Stimulated activated CD4-positive, alpha-beta T cell treated with anti-CD3 and anti-CD28 coated beads, TNF-alpha, amount 100 ng/mL, for 24 hours (primary cell): ENCODE data around the gene ECE1.

Experiments used
- DNase-seq, 3 experiments: peaks; one replicate each; pipeline ENCODE4 v3.0.0-alpha.2; 2020; ENCODE audit warnings: low read depth in 3 of 3

The ECE1 gene

DNA sequence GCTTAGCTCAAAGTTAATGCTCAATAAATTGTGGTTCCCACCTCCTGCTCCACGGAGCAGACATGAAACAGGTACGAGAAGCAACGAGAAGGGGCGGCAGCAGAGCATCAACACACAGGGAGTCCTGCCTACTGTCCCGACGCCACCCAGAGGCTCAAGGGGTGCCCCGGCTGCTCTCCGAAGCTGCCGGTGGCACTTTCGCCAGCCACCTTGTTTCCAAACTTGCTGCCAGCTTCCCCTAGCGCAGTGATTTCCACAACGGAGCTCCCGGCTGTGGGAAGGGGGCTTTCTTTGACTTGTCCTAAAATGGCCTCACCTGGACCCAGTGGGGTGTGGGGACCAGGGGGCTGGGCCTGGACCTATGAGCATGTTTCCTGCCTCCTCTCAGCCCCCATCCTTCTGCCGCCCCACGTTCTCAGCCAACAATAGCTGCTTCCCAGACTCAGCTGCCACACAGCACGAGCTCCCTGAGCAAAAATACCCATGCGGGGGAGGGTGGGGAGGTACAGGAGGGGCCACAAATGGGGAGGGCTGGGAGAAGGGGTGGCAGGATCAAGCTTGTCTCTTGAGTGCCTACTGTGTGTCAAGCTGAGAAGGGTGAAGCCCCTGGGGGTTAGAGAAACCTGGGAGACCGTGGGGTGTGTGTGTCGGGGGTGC is 35.6 kb upstream of the ECE1 start:
- DNase-seq, result no peak

DNA sequence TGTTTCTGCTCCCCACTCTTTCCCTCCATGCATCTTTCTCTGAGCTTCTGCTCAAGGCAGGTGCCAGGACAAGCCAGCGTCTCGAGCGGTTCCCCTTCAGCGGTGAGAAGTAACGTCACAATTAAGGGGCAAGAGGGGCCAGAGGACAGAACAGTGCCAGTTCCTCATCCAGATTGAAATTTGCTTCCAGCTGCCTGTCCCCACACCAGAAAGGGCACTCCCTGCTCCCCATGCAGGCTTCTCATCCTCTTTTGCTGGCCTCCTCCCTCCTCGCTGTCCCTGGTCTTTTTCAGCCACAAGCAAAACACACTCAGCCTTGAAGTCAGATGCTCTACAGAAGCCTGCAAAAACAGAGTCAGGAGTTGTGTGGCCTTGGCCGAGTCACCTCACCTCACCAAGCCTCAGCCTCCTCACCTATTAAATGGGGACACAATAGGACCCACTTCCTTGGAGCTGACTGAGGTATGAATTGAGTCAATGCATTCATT is 35.0 kb upstream of the ECE1 start:
- no peak for DNase-seq

DNA sequence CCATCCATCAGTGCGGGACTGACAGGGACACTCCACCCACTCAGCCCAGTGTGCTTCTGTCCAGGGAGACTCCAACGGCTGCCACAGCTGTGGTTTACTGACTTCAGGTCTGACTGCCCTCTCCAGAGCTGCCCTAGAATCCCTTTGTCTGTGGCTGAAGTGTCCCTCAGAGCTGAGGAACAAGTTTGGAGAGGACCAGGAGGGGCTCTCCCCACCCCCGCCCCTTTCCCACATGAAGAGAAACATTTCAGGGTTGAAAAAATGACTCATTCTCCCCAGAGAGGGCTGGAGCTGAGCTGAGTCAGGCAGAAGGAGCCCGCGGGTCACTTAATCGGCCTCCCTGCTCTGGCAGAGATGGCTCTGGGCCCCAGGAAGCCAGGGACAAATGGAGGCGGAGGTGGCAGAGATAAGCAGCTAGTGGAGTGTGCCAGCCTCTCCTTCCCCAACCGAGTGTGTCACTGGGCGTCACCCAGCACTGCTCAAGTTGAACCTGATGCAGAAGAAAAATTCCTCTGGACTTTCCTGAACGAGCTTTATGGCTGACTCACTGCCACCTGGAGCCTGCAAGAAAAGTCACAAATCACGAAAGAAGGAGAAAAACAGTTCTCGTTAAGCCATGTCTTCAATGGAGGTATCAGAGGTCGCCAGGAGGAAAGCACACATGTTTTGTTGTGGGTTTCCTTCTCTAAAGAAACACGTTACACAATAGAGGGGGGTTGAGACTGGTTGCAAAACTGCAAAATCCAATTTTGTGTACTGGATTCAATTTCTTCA is 34.3 kb upstream of the ECE1 start:
- peak; percentile 59 to 85 (median 69) for DNase-seq

DNA sequence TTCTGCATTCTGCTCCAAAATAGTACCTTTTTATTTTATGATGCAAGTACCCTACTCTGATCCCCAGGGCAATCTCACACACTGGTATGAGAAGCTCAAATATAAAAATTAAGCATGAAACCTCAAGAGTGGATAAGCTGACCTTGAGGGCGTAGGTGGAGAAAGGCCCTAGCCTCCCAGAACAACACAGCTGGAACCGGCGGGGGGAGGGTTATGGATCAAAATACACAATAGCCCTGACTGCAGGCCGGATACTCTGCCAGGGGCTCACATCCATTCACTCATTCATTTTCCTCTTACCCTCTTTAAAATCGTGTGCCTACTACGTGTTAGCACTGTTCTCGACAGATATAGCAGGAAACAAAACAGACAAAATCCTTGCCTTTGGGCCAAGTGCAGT is 32.8 kb upstream of the ECE1 start:
- no peak for DNase-seq

DNA sequence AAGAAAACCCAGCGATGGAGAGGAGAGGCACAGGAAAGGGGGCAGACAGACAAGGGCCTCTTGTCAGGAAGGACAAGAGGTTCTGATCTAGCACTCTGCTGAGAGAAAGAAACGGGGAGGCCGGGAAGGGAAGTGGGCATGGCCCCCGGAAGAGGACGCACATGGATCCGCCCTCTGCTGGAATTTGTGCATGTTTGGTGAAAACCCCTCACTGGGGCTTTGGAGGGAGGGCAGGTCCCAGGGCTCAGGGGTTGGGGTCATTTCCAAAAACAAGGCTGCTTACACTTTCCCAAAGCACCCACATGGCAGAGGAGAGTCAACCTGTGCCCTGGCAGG is 32.4 kb upstream of the ECE1 start:
- DNase-seq, result no peak

DNA sequence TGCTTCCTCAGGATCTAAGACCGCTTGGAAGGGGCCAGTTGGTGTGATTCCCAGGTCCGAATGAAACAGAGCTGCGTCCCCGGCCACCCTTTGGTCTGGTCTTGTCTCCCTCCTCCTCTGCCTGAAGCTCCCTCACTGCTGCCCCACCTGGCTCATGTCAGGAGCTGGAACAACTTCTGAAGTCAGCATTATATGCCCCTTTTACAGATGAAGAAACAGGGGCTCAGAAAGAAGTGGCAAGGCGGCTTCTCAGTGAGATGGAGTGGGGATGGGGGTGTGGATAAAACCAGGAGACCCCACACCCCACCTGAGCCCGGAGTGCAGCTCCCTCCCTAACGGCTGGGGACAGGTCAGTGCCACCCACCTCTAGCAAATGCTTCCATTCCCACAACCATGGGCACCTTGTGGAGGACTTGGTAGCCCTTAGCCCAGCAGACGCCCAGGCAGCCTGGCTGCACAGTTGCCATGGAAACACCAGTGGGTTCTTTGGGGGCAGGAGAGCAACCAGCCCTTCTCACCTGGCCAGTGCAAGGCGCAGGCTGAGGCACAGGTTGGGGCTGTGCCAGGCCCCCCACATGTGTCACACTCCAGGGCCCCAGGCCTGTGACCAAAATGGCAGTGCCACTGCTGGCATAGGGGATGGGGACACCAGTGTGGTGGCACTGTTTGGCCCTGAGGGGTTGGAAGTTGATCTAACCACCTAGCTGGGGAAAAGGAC is 31.9 kb upstream of the ECE1 start:
- DNase-seq, result no peak

DNA sequence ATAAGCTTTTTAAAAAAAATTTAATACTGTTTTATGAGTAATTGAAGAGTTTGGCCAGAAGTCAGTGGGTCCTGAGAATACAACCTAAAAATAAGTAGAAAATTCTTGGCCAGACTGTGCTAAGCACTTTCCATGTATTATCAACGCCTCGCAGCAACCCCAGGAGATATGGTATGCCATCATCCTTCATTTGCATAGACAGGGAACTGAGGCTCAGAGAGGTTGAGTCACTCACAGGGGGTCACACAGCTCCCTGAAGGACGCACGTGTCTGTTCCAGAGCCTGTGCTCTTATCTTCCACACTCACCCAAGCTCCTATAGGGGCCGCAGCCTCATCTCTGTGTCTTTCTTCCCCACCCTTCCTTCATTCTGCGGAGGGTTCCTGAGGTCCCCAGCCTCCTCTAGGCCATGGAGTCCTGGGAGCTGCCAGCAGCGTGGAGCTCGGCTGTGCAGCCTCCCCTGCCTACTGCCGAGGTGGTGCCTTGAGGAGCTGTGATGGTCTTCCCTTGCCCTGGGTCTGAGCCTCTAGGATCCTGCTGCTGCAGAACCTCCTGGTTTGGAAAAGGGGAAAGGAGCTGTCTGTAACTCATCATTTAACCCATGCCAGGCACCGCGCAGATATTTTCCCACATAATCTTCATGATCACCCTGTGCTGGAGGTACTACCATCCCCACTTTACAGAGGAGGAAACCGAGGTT is 30.3 kb upstream of the ECE1 start:
- DNase-seq, result no peak

DNA sequence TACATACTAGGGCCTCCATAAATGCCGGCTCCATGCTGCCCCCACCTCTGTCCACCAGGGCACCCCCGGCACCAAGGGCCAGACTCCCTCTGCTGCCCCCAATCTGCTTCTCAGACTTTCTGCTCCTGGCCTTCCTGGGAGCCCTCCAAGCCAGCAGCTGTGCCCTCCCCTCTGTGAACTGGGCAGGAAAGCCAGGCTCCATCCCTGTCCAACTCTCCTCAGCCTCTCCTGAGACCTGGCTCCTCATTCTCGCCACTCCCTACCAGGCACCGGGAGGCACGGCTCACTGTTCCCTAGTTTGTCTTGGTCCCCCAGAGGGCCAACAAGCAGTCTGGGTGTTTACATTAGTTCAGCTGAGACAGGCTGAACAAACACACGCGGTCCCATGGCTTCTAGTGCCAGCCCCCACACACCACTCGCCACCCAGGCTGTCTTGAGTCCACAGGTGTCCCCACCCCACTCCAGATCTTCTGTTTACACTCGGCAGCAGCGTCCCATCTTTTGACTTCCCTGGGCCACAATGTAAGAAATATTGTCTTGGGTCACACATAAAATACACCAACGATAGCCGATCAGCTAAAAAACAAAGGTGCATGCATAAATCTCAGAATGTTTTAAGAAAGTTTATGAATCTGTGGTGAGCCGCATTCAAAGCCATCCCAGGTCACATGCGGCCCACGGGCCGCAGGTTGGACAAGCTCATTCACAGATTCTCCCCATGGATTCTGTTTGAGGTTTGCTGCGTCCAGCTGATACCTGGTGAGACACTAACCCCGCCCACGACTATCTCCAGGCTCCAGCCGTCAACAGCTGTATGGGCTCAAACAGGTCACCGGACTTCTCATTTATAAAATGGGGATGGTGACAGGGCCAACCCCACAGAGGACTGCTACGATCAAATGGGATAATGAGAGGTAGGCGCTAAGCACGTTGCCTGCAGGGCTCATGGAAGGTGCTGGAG is 29.5 kb upstream of the ECE1 start:
- no peak for DNase-seq

DNA sequence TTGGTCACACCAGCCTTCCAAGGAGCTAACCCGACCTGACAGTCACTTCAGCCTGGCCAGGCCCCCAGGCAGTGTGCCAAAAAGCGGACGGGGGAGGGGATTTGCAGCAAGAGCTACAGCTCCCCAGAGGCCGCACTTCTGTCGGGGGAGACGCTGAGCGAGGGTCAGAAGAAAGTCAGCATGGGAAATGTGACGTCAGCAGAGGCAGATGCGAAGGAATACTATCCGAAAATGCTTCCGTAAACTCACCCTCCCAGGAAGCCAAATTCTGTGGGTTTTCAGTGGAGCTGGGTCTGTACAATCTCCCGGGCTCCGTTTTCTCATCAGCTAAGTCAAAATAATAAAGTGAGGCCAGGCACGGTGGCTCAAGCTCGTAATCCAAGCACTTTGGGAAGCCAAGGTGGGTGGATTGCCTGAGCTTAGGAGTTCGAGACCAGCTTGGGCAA is 28.5 kb upstream of the ECE1 start:
- no peak for DNase-seq

DNA sequence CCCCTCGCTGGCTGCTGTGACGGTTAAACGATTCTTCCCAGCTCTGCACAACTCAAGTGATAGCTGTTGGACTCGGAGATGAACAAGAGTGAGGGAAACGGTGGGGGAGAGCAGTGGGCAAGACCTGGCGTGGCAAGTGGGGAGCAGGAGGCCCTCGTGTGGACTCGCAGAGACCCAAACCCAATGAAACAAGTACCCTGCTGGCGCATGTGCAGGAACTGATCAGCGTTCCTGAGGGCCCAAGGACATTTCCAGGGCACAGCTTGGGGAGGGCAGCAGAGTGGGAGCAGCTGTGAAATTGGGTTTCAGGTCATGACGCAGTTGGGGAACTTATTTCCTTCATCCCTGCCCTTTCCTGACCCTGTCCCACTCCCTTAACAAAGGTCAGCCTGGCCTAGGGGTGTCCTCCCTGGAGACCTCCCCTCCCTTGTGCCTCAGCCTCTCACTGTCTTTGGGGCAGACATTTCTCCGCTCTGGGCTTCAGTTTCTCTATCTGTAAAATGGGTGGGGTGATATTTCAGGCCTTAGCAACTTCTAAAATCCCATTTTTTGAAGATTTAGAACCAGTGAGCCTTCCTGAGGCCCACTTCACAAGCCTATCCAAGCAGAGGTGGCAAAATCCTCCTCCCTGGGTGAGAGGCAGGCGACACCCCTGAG is 27.9 kb upstream of the ECE1 start:
- DNase-seq, result no peak

DNA sequence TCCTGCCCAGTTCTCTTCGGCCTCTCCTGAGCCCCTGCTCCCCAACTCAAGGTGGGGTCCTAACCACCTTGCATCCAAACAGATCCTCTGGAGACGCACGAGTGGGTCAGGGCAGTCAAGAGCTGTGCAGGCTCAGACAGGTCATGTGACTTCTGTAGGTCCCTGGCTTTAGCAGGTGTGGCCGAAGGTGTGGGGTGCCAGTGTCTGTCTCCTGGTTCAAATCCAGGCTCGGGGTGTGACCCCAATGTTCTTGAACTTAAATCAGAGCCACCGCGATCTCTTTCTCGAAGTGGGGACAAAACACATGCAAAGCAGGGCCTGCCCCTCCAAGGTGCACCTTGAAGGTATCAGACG is 27.4 kb upstream of the ECE1 start:
- DNase-seq, result no peak

DNA sequence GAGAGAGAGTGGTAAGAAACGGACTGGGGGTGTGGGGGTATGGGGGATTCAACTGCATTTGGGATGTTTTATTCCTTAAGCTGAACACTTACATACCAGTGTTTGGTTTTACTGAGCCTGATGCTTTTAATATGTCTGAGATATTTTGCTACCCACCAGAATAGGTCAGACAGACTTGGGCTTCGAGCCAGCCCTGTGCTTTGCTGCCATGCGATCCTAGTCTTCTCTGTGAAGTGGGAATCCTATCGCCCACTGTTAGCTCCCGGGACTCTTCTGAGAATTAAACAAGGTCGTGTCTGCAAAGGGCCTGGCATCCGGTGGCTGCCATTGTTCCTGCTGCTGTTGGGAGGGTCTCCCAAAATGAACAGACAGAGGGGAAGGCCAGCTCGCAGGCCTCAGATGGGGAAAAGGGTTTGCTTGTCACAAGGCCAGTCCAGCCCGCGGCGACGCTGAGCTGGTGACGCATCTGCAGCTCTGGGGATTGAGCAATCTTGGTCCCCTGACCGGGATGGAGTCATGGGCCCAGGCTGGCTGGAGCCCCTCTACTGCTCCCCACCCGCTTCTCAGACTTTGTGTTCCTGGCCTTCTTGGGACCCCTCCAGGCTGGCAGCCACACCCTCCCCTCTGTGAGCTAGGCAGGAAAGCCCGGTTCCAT is 26.9 kb upstream of the ECE1 start:
- no peak for DNase-seq

DNA sequence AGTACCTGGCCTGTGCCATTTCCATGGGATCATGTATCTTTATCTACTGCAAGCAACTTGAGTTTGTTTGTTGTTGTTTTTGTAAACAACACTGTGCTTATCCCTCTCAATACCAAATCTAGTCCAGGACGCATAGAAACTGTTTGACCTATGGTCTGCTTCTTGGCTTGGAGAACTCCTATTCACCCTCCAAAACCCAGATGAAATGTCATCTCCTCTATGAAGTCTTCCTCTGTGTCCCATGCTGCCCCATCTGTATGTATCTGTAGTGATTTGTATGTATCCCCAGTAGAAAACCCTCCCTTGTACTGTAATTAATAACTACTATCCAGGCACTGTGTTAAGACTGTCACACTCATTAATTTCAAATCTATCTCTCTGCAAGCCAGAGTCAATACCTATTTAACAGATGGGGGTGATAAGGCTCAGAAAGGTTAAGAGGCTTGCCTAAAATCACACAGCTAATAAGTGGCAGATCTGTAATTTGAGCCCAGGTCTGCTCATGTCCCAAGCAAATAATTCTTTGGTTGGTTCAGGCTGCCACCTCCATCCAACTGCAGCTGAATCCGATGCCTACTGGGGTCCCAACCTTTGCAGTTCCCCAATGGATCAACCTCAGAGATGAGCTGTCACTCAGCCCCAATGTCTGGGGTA is 24.6 kb upstream of the ECE1 start:
- no peak for DNase-seq

DNA sequence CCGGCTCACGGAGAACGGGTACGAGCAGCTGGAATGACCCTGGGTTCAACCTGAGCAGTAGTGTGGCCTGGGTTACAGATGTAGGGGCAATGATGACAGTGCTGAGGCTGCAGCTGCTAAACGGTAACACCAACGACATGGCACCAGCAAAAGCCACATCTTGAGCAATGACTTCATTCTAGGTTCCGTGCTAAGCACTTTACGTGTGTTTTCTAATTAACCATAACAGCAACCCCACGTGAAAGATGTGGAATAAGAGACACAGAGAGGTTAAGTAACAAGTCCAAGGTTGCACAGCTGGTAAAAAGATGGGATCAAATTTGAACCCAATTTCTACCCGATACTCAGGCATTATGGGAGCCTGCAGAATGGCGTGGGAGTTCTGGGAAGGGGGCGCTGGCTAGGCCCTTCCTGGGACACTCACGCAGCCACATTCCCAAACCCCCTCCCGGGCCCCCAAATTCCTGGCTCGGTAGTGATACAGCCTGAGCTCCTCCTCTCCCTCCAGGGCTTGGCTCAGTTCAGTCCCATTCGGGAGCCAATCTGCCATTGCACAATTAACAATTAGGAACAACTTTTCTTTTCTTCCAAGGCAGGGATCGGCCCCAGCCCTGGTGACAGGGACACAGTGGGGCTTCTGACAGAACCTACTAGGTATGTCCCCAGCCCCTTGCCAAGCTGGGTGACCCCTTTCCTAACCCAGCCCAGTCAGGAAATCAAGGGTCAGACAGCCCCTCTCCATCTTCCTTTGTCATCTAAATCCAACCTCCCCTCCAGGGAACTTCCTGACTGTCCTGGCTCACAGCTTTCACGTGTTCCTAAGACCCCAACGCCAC is 23.8 kb upstream of the ECE1 start:
- no peak for DNase-seq

DNA sequence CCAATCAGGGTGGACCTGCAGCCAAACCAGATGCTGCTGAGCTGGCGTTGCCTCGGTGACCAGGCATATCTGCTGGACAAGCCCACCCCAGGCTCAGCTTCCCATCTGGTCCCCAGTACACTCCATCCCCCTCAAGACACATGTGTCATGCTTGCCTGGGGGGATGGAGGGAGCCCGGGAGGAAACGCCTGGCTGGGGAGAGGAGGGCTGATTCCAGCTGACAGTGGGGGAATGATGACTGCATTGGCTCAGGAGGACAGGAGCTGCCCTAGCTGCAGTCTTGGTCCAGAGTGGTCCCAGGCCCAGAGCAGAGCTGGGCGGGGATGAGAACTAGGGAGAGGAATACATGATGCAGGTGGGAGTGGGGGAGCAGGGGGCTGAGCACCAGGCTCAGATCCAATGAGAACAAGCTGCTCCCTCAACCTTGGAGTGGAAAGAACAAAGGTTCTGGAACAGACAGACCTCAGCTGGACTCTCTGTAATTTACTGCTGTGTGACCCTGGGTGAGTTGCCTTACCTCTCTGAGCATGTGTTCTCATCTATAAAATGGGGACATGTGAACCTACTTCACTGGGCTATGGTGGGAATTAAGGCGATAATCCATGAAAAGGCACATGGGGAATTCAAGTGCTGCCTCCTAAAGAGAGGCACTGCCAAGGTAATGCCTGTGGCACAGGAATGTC is 23.1 kb upstream of the ECE1 start:
- DNase-seq, result no peak

DNA sequence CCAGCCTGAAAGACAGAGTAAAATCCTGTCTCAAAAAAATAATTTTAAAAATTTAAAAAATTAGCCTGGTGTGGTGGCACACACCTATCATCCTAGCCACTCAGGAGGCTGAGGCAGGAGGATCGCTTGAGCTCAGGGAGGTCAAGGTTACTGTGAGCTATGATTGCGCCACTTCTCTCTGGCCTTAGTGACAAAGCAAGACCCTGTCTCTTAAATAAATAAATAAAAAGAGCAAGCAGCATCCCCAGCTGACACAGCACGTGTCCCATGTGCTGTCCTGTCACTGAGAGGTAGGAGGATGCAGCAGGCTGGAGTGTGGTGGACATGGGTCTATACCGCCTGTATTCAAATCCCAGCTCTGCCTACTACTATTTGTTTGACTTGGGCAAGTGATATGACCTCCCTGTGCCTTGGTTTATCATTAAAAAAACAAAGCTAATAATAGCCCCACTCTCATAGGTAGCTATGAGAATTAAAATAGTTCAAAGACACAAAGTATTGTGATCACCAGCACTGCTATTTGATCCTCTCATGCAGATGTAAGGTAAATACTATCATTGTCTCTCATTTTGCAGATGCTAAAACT is 22.2 kb upstream of the ECE1 start:
- no peak for DNase-seq

DNA sequence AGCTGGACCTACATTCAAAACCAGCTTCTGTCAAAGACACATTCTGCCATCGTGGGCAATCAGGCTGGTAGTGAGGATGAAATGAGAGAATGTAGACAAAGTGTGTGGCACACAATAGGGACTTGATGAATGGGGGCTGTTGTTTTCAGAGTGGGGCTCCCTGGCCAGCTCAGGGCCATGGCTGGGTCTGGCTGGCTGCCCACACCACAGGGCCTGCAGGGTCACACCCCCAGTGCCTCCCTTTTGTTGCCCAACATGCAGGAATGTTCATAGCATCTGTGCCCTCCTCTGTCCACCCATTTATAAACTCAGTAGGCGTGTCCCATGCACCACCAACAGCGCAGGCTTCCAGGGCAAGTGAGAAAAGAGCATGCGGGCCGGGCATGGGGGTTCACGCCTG is 20.8 kb upstream of the ECE1 start:
- DNase-seq, result no peak
